Measurements from ENCODE around the gene AADACL3. TPM values are rescaled to one million over a fixed set of nuclear protein-coding genes. Genes with fewer than 3 reads are reported as not detected.

AADACL3 gene
- total and polyA plus RNA-seq, 2 donors (not counting 3 experiments of a cell fraction or from before 2014, with no cell fraction given): not detected

DNA sequence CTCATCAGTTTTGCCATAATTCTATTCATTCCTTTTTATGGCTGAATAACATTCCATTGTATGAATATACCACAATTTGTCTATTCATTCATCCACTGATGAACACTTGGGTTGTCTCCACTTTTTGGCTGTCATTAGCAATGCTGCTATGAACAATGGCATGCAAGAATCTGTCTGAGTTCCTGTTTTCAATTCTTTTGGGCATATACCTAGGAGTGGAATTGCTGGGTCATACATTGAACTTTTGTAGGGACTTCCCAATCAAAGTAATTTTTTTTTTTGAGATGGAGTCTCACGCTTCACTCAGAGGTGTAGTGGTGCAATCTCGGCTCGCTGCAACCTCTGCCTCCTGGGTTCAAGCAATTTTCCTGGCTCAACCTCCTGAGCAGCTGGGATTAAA is 37.1 kb upstream of the AADACL3 start:
- no peak overlapping the region for H3K4me2 ChIP-seq (ENCODE audit: insufficient read depth, low read length)
- intact Hi-C loops (cut with micrococcal nuclease) (no loop called here), dilution Hi-C loops (cut with MboI; ENCODE audit: extremely low pct_ligation_motif_present, low sequenced_read_pairs) (no loop called here)
- H3K79me2 ChIP-seq (ENCODE audit: control insufficient read depth, insufficient read depth, low read length): no peaks in the 10 kb centered on the region
- H3K36me3 ChIP-seq (ENCODE audit: control insufficient read depth in 2 of 2, extremely low read depth in 1 of 2, insufficient read depth in 2 of 2, low read length in 2 of 2): no peaks in the 10 kb centered on the region
- no peak overlapping the region for H3K4me3 ChIP-seq (replicated peaks in 1 of 3; ENCODE audit: insufficient read depth in 1 of 3, low read depth in 1 of 3, low read length in 3 of 3)
- H3K9ac ChIP-seq (replicated peaks; ENCODE audit: extremely low read depth, insufficient read depth, low read length): no peak overlapping the region
- H3K27me3 ChIP-seq (ENCODE audit: control insufficient read depth in 2 of 2, insufficient read depth in 2 of 2, low read length in 2 of 2): no peaks in the 10 kb centered on the region
- H3K9me1 ChIP-seq (replicated peaks; ENCODE audit: control insufficient read depth, extremely low read depth, insufficient read depth, low read length): no peaks in the 10 kb centered on the region
- CTCF ChIA-PET: no interaction called here
- POLR2A ChIA-PET: no interaction called here
- H3K27ac ChIP-seq (ENCODE audit: insufficient read depth, low read depth, low read length): no peak overlapping the region
- DNase-seq (ENCODE audit: low read depth, low spot score): no peak
- H3K4me1 ChIP-seq (ENCODE audit: control insufficient read depth, extremely low read depth, insufficient read depth, low read length): no peaks in the 10 kb centered on the region
- no peak for FAIRE-seq
- BruUV-seq (replicated peaks): no TSS peak
- H2AFZ ChIP-seq (ENCODE audit: low read depth, low read length): no peak overlapping the region
- TF ChIP-seq, protein P1, sequence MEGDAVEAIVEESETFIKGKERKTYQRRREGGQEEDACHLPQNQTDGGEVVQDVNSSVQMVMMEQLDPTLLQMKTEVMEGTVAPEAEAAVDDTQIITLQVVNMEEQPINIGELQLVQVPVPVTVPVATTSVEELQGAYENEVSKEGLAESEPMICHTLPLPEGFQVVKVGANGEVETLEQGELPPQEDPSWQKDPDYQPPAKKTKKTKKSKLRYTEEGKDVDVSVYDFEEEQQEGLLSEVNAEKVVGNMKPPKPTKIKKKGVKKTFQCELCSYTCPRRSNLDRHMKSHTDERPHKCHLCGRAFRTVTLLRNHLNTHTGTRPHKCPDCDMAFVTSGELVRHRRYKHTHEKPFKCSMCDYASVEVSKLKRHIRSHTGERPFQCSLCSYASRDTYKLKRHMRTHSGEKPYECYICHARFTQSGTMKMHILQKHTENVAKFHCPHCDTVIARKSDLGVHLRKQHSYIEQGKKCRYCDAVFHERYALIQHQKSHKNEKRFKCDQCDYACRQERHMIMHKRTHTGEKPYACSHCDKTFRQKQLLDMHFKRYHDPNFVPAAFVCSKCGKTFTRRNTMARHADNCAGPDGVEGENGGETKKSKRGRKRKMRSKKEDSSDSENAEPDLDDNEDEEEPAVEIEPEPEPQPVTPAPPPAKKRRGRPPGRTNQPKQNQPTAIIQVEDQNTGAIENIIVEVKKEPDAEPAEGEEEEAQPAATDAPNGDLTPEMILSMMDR (IDR thresholded peaks at IDR 0.05; ENCODE audit: extremely low read depth in 1 of 2, insufficient read depth in 1 of 2, low read depth in 1 of 2, low read length in 2 of 2): no peak
- TF ChIP-seq JUN (IDR thresholded peaks at IDR 0.05; ENCODE audit: borderline replicate concordance, insufficient read depth, insufficient read length, low read depth): no peak
- no peak for TF ChIP-seq GATA2 (IDR thresholded peaks at IDR 0.05; ENCODE audit: insufficient read depth, insufficient read length, low read depth, low read length)
- TF ChIP-seq POLR2A (IDR thresholded peaks at IDR 0.05; ENCODE audit: low read depth, low read length): no peak
- TF ChIP-seq EZH2 (IDR thresholded peaks at IDR 0.05; ENCODE audit: borderline replicate concordance, low read depth, low read length, severe bottlenecking): no peak
- TF ChIP-seq MYC (IDR thresholded peaks at IDR 0.05; ENCODE audit: low read depth, low read length): no peak
- TF ChIP-seq POLR2AphosphoS5 (IDR thresholded peaks at IDR 0.05; ENCODE audit: insufficient read depth, low read depth, low read length): no peak
- no peaks in the 10 kb centered on the region for H3K9me3 ChIP-seq (replicated peaks; ENCODE audit: control insufficient read depth, insufficient read depth, low read length)
- no peaks in the 10 kb centered on the region for H4K20me1 ChIP-seq (replicated peaks; ENCODE audit: control insufficient read depth, extremely low read depth, insufficient read depth, low read length)

DNA sequence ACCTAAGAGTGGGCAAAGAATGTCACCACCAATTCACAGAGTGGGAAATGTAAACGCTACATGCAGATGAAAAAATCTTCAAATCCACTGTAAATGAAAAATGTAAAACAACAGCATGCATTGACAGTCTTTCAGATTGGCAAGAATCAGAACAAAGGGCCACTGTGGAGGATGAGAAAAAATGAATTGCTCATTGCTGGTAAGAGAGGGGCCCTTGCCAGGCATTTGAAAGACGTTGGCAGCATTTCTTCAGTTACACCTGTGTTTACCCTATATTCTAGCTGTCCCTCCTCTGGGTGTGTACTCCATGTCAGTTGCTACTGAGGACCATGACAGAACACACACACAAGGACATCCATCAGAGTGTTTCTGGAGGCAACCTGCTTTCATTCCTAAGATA is 25.8 kb upstream of the AADACL3 start:
- Histone ChIP-seq H3K27me3 (ENCODE audit: control insufficient read depth in 2 of 2, insufficient read depth in 2 of 2, low read length in 2 of 2) (no peaks in the 10 kb centered on the region), H3K4me3 (replicated peaks in 1 of 3; ENCODE audit: insufficient read depth in 1 of 3, low read depth in 1 of 3, low read length in 3 of 3) (no peak overlapping the region), H3K36me3 (ENCODE audit: control insufficient read depth in 2 of 2, extremely low read depth in 1 of 2, insufficient read depth in 2 of 2, low read length in 2 of 2) (no peaks in the 10 kb centered on the region), H3K9me1 (replicated peaks; ENCODE audit: control insufficient read depth, extremely low read depth, insufficient read depth, low read length) (no peaks in the 10 kb centered on the region), H3K4me2 (ENCODE audit: insufficient read depth, low read length) (no peak overlapping the region), H2AFZ (ENCODE audit: low read depth, low read length) (no peak overlapping the region), H3K27ac (ENCODE audit: insufficient read depth, low read depth, low read length) (no peak overlapping the region), H3K9me3 (replicated peaks; ENCODE audit: control insufficient read depth, insufficient read depth, low read length) (no peaks in the 10 kb centered on the region), H4K20me1 (replicated peaks; ENCODE audit: control insufficient read depth, extremely low read depth, insufficient read depth, low read length) (no peaks in the 10 kb centered on the region), H3K79me2 (ENCODE audit: control insufficient read depth, insufficient read depth, low read length) (no peaks in the 10 kb centered on the region), H3K9ac (replicated peaks; ENCODE audit: extremely low read depth, insufficient read depth, low read length) (no peak overlapping the region), H3K4me1 (ENCODE audit: control insufficient read depth, extremely low read depth, insufficient read depth, low read length) (no peaks in the 10 kb centered on the region)
- TF ChIP-seq EZH2 (IDR thresholded peaks at IDR 0.05; ENCODE audit: borderline replicate concordance, low read depth, low read length, severe bottlenecking) (no peak), FOS (IDR thresholded peaks at IDR 0.05; ENCODE audit: borderline replicate concordance, insufficient read depth, low read length) (no peak), POLR2AphosphoS5 (IDR thresholded peaks at IDR 0.05; ENCODE audit: insufficient read depth, low read depth, low read length) (no peak), GATA2 (IDR thresholded peaks at IDR 0.05; ENCODE audit: insufficient read depth, insufficient read length, low read depth, low read length) (no peak), JUN (IDR thresholded peaks at IDR 0.05; ENCODE audit: borderline replicate concordance, insufficient read depth, insufficient read length, low read depth) (no peak), MYC (IDR thresholded peaks at IDR 0.05; ENCODE audit: low read depth, low read length) (no peak), POLR2A (IDR thresholded peaks at IDR 0.05; ENCODE audit: low read depth, low read length) (no peak)
- TF ChIP-seq, protein P2, sequence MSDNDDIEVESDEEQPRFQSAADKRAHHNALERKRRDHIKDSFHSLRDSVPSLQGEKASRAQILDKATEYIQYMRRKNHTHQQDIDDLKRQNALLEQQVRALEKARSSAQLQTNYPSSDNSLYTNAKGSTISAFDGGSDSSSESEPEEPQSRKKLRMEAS (IDR thresholded peaks at IDR 0.05; ENCODE audit: insufficient read depth, insufficient read length): no peak
- TF ChIP-seq, protein P1 (IDR thresholded peaks at IDR 0.05; ENCODE audit: extremely low read depth in 1 of 2, insufficient read depth in 1 of 2, low read depth in 1 of 2, low read length in 2 of 2): no peak
- POLR2A ChIA-PET: no interaction called here
- CTCF ChIA-PET: no interaction called here
- no peak for FAIRE-seq
- DNase-seq (ENCODE audit: low read depth, low spot score): no peak
- dilution Hi-C loops (cut with MboI; ENCODE audit: extremely low pct_ligation_motif_present, low sequenced_read_pairs) (no loop called here), intact Hi-C loops (cut with micrococcal nuclease) (no loop called here)
- no TSS peak for BruUV-seq (replicated peaks)
